ENCODE data around the gene MLLT11. TPM values are rescaled to one million over a fixed set of nuclear protein-coding genes. Genes with fewer than 3 reads are reported as not detected.

Gene MLLT11
- total and polyA plus RNA-seq, 2 experiments from 2014 or later = 16.9 to 34.3 TPM

DNA sequence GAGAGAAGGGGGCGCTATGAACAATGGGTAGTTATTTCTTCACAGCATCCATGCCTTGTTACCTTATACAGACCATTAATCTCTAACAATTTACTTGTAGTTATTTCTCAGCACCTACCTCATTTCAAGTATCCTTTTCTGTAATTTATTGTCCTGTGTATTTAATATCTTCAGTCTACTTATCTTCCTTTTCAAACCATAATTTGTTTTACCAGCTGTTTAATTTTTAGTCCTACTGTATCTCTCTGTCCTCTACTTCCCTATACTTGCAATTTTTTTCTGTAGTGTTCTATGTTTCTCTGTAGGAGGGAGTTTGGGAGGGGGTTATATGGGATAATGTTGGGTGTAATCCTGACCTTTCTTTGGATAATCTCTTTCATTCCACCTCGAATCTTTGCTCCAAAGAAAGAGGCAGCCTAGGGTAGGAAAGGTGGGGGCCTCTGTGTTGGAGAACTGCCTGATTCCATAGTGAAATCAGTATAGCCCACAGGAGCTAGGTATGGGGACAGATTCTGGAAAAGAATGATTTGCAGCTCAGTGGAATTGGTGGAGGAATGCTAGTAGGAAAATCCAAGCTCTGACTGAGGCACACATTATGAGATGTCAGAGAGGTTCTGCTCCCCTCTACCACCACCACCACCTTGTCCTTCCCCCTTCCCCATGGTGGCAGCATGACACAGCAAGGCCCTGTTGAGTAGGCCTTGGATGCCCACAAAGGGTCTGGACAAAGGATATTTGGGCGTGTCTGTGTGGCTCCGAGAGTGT, 642 bp downstream of the MLLT11 start:
- H3K79me2 ChIP-seq = peaks cover 95% of the 10 kb centered on the region
- no peaks in the 10 kb centered on the region for H3K9me2 ChIP-seq (replicated peaks; ENCODE audit: insufficient read depth)
- peak overlapping the region; percentile 96 for H3K4me2 ChIP-seq
- TF ChIP-seq EZH2 (IDR thresholded peaks at IDR 0.05; ENCODE audit: borderline replicate concordance) = no peak
- H4K20me1 ChIP-seq (ENCODE audit: insufficient read depth, poor library complexity, severe bottlenecking) = peaks cover 19% of the 10 kb centered on the region
- peak overlapping the region; percentile 35 for H2AFZ ChIP-seq
- H3K9me3 ChIP-seq (ENCODE audit: low read depth) = no peaks in the 10 kb centered on the region
- peaks cover 33% of the 10 kb centered on the region for H3K4me1 ChIP-seq (ENCODE audit: insufficient read depth)
- DNase-seq (ENCODE audit: low spot score) = no peak
- H3K27ac ChIP-seq = peak overlapping the region; percentile 100
- 19% methylated on average over 4 of the region's 4 CpGs for WGBS (ENCODE audit: low lambda C conversion rate, missing lambda C conversion rate)
- H3K4me3 ChIP-seq = peak overlapping the region; percentile 99
- no peaks in the 10 kb centered on the region for H3K27me3 ChIP-seq
- H3K36me3 ChIP-seq (replicated peaks; ENCODE audit: insufficient read depth, low read depth) = no peaks in the 10 kb centered on the region

DNA sequence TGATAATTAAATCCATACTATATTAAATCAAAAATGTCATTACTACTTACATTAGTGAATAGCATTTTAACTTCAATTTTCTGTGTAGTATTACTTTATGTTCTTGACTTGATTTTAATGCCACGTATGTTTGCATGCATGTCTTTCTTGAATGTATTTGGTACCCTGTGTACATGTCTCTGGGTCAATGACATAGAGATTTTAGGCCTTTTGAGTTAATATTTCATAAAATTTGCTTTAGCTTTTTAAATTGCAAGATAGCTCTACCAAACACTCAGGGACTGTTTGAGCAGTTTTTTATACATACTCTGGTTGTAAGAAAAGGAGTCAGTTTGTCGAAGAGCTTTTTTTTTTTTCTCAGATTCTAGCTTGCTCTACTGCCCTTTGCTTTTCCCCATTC, 1.5 kb downstream of the MLLT11 start:
- peaks cover 95% of the 10 kb centered on the region for H3K79me2 ChIP-seq
- no peaks in the 10 kb centered on the region for H3K36me3 ChIP-seq (replicated peaks; ENCODE audit: insufficient read depth, low read depth)
- H3K4me3 ChIP-seq = peak overlapping the region; percentile 99
- no peak for DNase-seq (ENCODE audit: low spot score)
- peak overlapping the region; percentile 96 for H3K4me2 ChIP-seq
- no peaks in the 10 kb centered on the region for H3K9me2 ChIP-seq (replicated peaks; ENCODE audit: insufficient read depth)
- H2AFZ ChIP-seq = peak overlapping the region; percentile 35
- H3K27ac ChIP-seq = peak overlapping the region; percentile 100
- H3K9me3 ChIP-seq (ENCODE audit: low read depth) = no peaks in the 10 kb centered on the region
- no peaks in the 10 kb centered on the region for H3K27me3 ChIP-seq
- TF ChIP-seq EZH2phosphoT487 (IDR thresholded peaks at IDR 0.05; ENCODE audit: low read depth, severe bottlenecking, unreplicated experiment) (no peak), EZH2 (IDR thresholded peaks at IDR 0.05; ENCODE audit: borderline replicate concordance) (no peak)
- TF ChIP-seq, protein P1, sequence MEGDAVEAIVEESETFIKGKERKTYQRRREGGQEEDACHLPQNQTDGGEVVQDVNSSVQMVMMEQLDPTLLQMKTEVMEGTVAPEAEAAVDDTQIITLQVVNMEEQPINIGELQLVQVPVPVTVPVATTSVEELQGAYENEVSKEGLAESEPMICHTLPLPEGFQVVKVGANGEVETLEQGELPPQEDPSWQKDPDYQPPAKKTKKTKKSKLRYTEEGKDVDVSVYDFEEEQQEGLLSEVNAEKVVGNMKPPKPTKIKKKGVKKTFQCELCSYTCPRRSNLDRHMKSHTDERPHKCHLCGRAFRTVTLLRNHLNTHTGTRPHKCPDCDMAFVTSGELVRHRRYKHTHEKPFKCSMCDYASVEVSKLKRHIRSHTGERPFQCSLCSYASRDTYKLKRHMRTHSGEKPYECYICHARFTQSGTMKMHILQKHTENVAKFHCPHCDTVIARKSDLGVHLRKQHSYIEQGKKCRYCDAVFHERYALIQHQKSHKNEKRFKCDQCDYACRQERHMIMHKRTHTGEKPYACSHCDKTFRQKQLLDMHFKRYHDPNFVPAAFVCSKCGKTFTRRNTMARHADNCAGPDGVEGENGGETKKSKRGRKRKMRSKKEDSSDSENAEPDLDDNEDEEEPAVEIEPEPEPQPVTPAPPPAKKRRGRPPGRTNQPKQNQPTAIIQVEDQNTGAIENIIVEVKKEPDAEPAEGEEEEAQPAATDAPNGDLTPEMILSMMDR (IDR thresholded peaks at IDR 0.05; ENCODE audit: poor library complexity) = no peak
- H3K4me1 ChIP-seq (ENCODE audit: insufficient read depth) = peaks cover 27% of the 10 kb centered on the region
- H4K20me1 ChIP-seq (ENCODE audit: insufficient read depth, poor library complexity, severe bottlenecking) = peaks cover 10% of the 10 kb centered on the region
- WGBS (ENCODE audit: low lambda C conversion rate, missing lambda C conversion rate) = 52% methylated on average over 2 of the region's 2 CpGs

DNA sequence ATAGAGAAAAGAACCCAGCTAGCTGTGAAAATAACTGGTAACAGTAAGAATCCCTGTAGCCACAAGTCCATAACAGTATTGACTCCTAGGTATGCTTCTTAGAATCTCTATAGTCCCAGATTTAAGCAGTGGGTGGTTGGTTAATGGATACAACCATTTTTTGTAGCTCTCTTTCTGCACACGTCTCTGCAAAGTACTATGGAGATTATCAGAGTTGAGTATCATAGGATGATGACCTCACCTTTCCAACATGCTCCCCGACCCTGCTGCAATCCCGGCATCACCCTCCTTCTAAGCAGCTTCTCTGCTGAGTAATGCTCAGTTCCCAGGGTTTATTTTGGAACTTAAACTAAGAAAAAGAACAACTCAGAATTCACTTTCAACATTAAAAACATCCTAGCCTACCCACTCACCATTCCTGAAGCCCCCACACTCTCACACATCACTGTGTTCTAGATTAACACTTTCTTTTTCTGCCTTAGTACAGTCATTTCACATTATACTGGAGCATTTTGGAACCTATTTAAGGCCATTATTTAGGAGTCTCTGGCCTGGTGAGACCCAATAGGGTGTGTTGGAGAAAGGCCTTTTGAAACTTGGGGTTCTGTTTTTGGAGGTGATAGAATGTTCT, 2.7 kb downstream of the MLLT11 start:
- Histone ChIP-seq H3K36me3 (replicated peaks; ENCODE audit: insufficient read depth, low read depth) (no peaks in the 10 kb centered on the region), H3K27me3 (no peaks in the 10 kb centered on the region), H2AFZ (no peak overlapping the region), H3K4me3 (no peak overlapping the region), H3K4me1 (ENCODE audit: insufficient read depth) (peaks cover 16% of the 10 kb centered on the region), H3K9me3 (ENCODE audit: low read depth) (no peaks in the 10 kb centered on the region), H3K27ac (peak overlapping the region; percentile 100), H3K79me2 (peaks cover 93% of the 10 kb centered on the region), H4K20me1 (ENCODE audit: insufficient read depth, poor library complexity, severe bottlenecking) (no peaks in the 10 kb centered on the region), H3K4me2 (peak overlapping the region; percentile 96), H3K9me2 (replicated peaks; ENCODE audit: insufficient read depth) (no peaks in the 10 kb centered on the region)
- DNase-seq (ENCODE audit: low spot score) = peak; percentile 75
- TF ChIP-seq EZH2 (IDR thresholded peaks at IDR 0.05; ENCODE audit: borderline replicate concordance) (no peak), EZH2phosphoT487 (IDR thresholded peaks at IDR 0.05; ENCODE audit: low read depth, severe bottlenecking, unreplicated experiment) (no peak)
- TF ChIP-seq, protein P1 (IDR thresholded peaks at IDR 0.05; ENCODE audit: poor library complexity) = no peak
- WGBS (ENCODE audit: low lambda C conversion rate, missing lambda C conversion rate) = 22% methylated on average over 3 of the region's 3 CpGs

DNA sequence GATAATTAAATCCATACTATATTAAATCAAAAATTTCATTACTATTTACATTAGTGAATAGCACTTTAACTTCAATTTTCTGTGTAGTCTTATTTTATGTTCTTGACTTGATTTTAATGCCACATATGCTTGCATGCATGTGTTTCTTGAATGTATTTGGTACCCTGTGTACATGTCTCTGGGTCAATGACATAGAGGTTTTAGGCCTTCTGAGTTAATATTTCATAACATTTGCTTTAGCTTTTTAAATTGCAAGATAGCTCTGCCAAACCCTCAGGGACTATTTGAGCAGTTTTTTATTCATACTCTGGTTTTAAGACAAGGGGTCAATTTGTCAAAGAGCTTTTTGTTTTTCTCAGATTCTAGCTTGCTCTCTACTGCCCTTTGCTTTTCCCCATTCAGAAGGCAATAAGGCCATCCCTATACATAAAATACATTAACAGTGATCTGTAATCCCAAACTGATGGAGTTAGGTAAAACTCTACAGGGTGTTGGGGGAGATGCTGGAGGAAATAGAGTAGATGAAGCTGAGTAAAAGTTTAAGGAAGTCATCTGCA, 5.0 kb downstream of the MLLT11 start:
- H3K4me3 ChIP-seq = no peak overlapping the region
- H3K36me3 ChIP-seq (replicated peaks; ENCODE audit: insufficient read depth, low read depth) = no peaks in the 10 kb centered on the region
- no peak overlapping the region for H3K4me2 ChIP-seq
- H2AFZ ChIP-seq = no peak overlapping the region
- H3K79me2 ChIP-seq = peaks cover 93% of the 10 kb centered on the region
- no peak for DNase-seq (ENCODE audit: low spot score)
- no peaks in the 10 kb centered on the region for H3K9me2 ChIP-seq (replicated peaks; ENCODE audit: insufficient read depth)
- TF ChIP-seq, protein P1 (IDR thresholded peaks at IDR 0.05; ENCODE audit: poor library complexity) = no peak
- TF ChIP-seq EZH2phosphoT487 (IDR thresholded peaks at IDR 0.05; ENCODE audit: low read depth, severe bottlenecking, unreplicated experiment) (no peak), EZH2 (IDR thresholded peaks at IDR 0.05; ENCODE audit: borderline replicate concordance) (no peak)
- no peaks in the 10 kb centered on the region for H4K20me1 ChIP-seq (ENCODE audit: insufficient read depth, poor library complexity, severe bottlenecking)
- H3K27ac ChIP-seq = no peak overlapping the region
- H3K9me3 ChIP-seq (ENCODE audit: low read depth) = no peaks in the 10 kb centered on the region
- H3K27me3 ChIP-seq = no peaks in the 10 kb centered on the region
- H3K4me1 ChIP-seq (ENCODE audit: insufficient read depth) = peaks cover 19% of the 10 kb centered on the region
